OCI-LY1 (cell line): ENCODE data around the gene NXN.

Source experiments
- H2AFZ ChIP-seq: fragments of 200-600 bp; sonication (generic), shearing (Covaris generic); 2 replicates; pipeline ENCODE4 v1.6.0; 2014; ENCODE audit warnings: antibody characterized with exemption, mild to moderate bottlenecking, low read length
- H3F3A ChIP-seq: fragments of 200-600 bp; sonication (generic), shearing (Covaris generic); 2 replicates; pipeline ENCODE4 v1.6.0; 2014; ENCODE audit warnings: mild to moderate bottlenecking, antibody characterized with exemption, low read length, moderate library complexity; ENCODE audit not compliant: insufficient read depth
- H3K27ac ChIP-seq: fragments of 200-600 bp; sonication (generic); 2 replicates; pipeline ENCODE4 v1.5.1; 2014; ENCODE audit warnings: low read length, mixed run types, mild to moderate bottlenecking, low read depth; ENCODE audit not compliant: poor library complexity, severe bottlenecking
- H3K27me3 ChIP-seq: fragments of 200-600 bp; sonication (generic); 2 replicates; pipeline ENCODE4 v1.6.0; 2014; ENCODE audit warnings: antibody characterized with exemption, mild to moderate bottlenecking, low read length, moderate library complexity; ENCODE audit not compliant: insufficient read depth
- H3K36me3 ChIP-seq: fragments of 200-600 bp; sonication (generic); 2 replicates; pipeline ENCODE4 v1.6.1; 2014; ENCODE audit warnings: mild to moderate bottlenecking, antibody characterized with exemption, low read length, moderate library complexity, mixed read lengths; ENCODE audit not compliant: insufficient read depth
- H3K4me1 ChIP-seq: fragments of 200-600 bp; sonication (generic); 2 replicates; pipeline ENCODE4 v1.5.1; 2014; ENCODE audit warnings: mild to moderate bottlenecking, low read length, moderate library complexity; ENCODE audit not compliant: insufficient read depth, severe bottlenecking
- H3K4me2 ChIP-seq: fragments of 200-600 bp; sonication (generic), shearing (Covaris generic); 2 replicates; pipeline ENCODE4 v1.6.1; 2014; ENCODE audit warnings: low read length
- H3K4me3 ChIP-seq: fragments of 200-600 bp; sonication (generic); 2 replicates; pipeline ENCODE4 v1.5.1; 2014; ENCODE audit warnings: low read length, low read depth, mild to moderate bottlenecking, mixed read lengths; ENCODE audit not compliant: poor library complexity, severe bottlenecking
- H3K79me2 ChIP-seq: fragments of 200-600 bp; shearing (Covaris generic); 2 replicates; pipeline ENCODE4 v1.6.1; 2016; ENCODE audit warnings: mixed run types, low read length, mixed read lengths; ENCODE audit not compliant: insufficient read depth
- H3K9ac ChIP-seq: fragments of 200-600 bp; sonication (generic), shearing (Covaris generic); 2 replicates; pipeline ENCODE4 v1.6.1; 2014; ENCODE audit warnings: mild to moderate bottlenecking, low read length, mixed read lengths
- H3K9me2 ChIP-seq: fragments of 200-600 bp; sonication (generic), shearing (Covaris generic); 2 replicates; pipeline ENCODE4 v1.6.1; 2014; ENCODE audit warnings: low read depth, mild to moderate bottlenecking, low read length, mixed read lengths
- H3K9me3 ChIP-seq: fragments of 200-600 bp; shearing (Covaris generic); 2 replicates; pipeline ENCODE4 v1.6.1; 2014; ENCODE audit warnings: low read length, mixed read lengths
- H4K20me1 ChIP-seq: fragments of 200-600 bp; sonication (generic), shearing (Covaris generic); 2 replicates; pipeline ENCODE4 v1.6.0; 2016; ENCODE audit warnings: mild to moderate bottlenecking, low read length; ENCODE audit not compliant: insufficient read depth
- CTCF ChIP-seq: fragments of 200-600 bp; sonication (generic), shearing (Covaris generic); IDR thresholded peaks from 2 replicates; pipeline ENCODE4 v1.5.1; 2017; ENCODE audit warnings: mild to moderate bottlenecking, antibody characterized with exemption, low read length, moderate library complexity, mixed read lengths
- EZH2 ChIP-seq: fragments of 200-600 bp; sonication (generic), shearing (Covaris generic); IDR thresholded peaks from 2 replicates; pipeline ENCODE4 v1.8.0; 2017; ENCODE audit warnings: borderline replicate concordance, mixed run types, mild to moderate bottlenecking, antibody characterized with exemption, low read length, moderate library complexity, mixed read lengths

NXN gene

DNA sequence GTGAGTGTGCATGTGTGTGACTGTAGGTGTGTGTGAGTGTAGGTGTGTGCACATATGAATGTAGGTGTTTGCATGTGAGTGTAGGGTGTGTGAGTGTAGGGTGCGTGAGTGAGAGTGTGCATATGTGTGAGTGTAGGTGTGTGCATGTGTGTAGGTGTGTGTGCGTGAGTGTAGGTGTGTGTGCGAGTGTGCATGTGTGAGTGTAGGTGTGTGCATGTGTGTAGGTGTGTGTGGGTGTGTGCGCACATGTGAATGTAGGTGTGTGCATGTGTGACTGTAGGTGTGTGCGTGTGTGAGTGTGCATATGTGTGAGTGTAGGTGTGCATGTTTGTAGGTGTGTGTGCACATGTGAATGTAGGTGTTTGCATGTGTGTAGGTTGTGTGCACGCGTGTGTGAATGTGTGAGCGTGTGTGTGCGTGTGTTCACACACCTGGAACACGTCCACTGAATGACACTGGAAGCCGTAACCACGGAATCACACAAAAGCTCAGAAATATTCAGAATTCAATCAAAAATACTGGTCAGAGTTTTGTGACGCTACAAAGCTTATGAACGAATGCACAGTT is 166.9 kb downstream of the NXN start:
- H3K36me3 ChIP-seq: peaks cover 4% of the 10 kb centered on the region; the same call in 1 of the 2 replicates
- H3K27me3 ChIP-seq: peaks cover 2% of the 10 kb centered on the region; the same call in 1 of the 2 replicates
- H2AFZ ChIP-seq: no peak overlapping the region
- TF ChIP-seq EZH2: no peak
- TF ChIP-seq CTCF: no peak
- H3K27ac ChIP-seq: no peak overlapping the region
- no peak overlapping the region for H3K4me3 ChIP-seq
- no peak overlapping the region for H3K4me2 ChIP-seq
- no peaks in the 10 kb centered on the region for H3K79me2 ChIP-seq
- no peaks in the 10 kb centered on the region for H3F3A ChIP-seq
- H3K9me2 ChIP-seq: no peaks in the 10 kb centered on the region
- no peak overlapping the region for H3K9ac ChIP-seq
- no peaks in the 10 kb centered on the region for H4K20me1 ChIP-seq
- H3K4me1 ChIP-seq: no peaks in the 10 kb centered on the region
- no peaks in the 10 kb centered on the region for H3K9me3 ChIP-seq

DNA sequence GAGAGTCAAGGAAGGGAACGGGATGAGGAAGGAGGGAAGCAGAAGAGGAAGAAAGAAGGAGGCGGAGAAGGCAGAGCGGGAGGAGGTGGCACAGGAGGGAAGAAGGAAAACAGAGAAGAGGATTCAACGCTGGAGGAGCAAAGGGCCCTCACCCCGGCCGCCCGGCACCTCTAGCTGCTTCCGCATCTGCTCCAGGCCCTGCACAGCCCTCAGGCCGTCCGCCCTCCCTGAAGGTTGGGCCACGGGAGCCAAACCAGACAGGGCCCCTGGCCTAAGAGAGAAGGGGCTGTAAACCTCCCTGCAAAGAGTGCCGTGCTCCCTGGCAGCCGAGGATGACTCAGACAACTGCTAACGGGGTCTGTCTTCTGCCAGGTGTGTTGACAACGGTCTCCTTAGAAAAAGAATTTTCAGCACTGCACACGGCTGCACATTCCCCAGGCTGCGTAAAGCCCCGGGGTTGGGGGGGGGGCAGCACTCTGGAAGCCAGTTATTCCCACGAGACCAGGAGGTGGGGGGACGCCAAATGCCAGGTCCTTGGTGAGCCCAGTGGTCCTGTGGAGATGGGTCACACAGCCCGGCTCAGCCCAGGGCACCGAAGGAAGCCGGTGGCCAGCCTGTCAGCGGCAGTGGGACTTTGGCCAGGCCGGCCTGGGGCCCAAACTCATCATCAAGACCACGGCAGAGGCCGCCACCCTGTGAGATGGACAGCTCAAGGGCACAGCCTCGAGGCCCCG is 168.4 kb downstream of the NXN start:
- no peak overlapping the region for H3K4me3 ChIP-seq
- peaks cover 4% of the 10 kb centered on the region; the same call in 1 of the 2 replicates for H3K36me3 ChIP-seq
- H3K27ac ChIP-seq: no peak overlapping the region
- TF ChIP-seq CTCF (no peak), EZH2 (no peak)
- H3K9me2 ChIP-seq: no peaks in the 10 kb centered on the region
- H4K20me1 ChIP-seq: no peaks in the 10 kb centered on the region
- no peaks in the 10 kb centered on the region for H3K4me1 ChIP-seq
- H3F3A ChIP-seq: no peaks in the 10 kb centered on the region
- H3K79me2 ChIP-seq: no peaks in the 10 kb centered on the region
- H3K9me3 ChIP-seq: no peaks in the 10 kb centered on the region
- H3K4me2 ChIP-seq: no peak overlapping the region
- H3K9ac ChIP-seq: no peak overlapping the region
- no peak overlapping the region for H2AFZ ChIP-seq
- H3K27me3 ChIP-seq: peaks cover 4% of the 10 kb centered on the region; the same call in 1 of the 2 replicates

GRCh38 chr17:807523-808294 is 171.9 kb downstream of the NXN start:
- Histone ChIP-seq H3F3A (no peaks in the 10 kb centered on the region), H3K4me1 (no peaks in the 10 kb centered on the region), H3K4me3 (no peak overlapping the region), H2AFZ (no peak overlapping the region), H3K9ac (no peak overlapping the region), H3K27ac (no peak overlapping the region), H3K4me2 (no peak overlapping the region), H4K20me1 (no peaks in the 10 kb centered on the region), H3K27me3 (peaks cover 4% of the 10 kb centered on the region; the same call in 1 of the 2 replicates), H3K9me3 (no peaks in the 10 kb centered on the region), H3K9me2 (no peaks in the 10 kb centered on the region), H3K79me2 (no peaks in the 10 kb centered on the region), H3K36me3 (peaks cover 4% of the 10 kb centered on the region; the same call in 1 of the 2 replicates)
- TF ChIP-seq EZH2 (no peak), CTCF (no peak)
